Stimulated activated CD8-positive, alpha-beta memory T cell treated with anti-CD3 and anti-CD28 coated beads, Interleukin-7, amount 100 ng/mL, for 48 hours (primary cell): ENCODE results near the gene ANO7.

ENCODE experiments used
- DNase-seq, 2 donors: peaks; one replicate each; pipeline ENCODE4 v3.0.0-alpha.2; 2020; ENCODE audit warnings: low read depth in 1 of 2; ENCODE audit errors: extremely low read depth in 1 of 2

Gene ANO7

DNA sequence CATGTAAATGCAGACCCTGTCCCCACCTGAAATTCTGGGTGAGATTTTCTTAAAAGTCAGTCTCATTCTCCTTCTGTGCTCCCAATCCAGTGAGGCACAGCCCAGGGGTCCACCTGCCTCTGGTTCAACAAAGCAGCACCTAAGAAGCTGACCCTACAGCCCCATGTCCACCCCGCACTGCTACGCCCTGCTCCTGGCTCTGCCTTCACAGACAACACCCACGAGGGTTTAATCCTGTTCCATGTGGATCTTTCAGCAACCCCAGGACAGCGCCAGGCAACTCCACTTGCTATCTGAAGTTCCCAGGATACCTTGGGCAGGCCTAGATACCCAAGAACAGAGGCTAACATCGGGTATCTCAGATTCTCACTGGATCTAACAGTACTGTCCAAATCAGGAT is 82.1 kb downstream of the ANO7 start:
- no peak for DNase-seq

DNA sequence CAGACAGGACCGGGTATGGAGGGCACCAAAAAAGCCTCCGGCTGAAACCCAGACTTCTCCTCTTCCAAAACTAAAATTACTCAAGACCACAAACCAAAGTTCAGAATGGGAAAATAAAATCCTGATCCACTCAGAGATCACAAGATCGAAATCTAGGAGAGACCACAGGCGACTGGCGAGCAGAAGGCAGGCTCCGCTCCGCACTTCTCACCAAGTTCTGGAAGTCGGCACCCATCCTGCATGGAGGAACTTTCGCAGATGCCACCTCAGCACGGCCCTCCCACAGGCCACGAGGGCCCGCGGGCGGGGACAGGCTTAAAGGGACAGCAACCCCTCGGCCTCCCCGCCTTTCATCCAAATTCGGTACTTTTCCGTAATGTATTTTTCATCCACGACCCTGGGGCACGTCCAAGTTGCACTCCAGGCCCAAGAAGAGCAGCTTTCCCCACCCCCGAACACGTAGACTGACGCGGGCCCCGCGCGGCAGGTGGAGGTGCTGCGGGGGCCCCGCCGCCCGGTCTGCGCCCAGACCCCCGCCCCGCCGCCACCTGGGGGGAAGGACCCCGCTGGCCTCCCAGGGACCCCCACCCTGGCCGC is 83.3 kb downstream of the ANO7 start:
- peak; percentile 25 to 39 for DNase-seq

DNA sequence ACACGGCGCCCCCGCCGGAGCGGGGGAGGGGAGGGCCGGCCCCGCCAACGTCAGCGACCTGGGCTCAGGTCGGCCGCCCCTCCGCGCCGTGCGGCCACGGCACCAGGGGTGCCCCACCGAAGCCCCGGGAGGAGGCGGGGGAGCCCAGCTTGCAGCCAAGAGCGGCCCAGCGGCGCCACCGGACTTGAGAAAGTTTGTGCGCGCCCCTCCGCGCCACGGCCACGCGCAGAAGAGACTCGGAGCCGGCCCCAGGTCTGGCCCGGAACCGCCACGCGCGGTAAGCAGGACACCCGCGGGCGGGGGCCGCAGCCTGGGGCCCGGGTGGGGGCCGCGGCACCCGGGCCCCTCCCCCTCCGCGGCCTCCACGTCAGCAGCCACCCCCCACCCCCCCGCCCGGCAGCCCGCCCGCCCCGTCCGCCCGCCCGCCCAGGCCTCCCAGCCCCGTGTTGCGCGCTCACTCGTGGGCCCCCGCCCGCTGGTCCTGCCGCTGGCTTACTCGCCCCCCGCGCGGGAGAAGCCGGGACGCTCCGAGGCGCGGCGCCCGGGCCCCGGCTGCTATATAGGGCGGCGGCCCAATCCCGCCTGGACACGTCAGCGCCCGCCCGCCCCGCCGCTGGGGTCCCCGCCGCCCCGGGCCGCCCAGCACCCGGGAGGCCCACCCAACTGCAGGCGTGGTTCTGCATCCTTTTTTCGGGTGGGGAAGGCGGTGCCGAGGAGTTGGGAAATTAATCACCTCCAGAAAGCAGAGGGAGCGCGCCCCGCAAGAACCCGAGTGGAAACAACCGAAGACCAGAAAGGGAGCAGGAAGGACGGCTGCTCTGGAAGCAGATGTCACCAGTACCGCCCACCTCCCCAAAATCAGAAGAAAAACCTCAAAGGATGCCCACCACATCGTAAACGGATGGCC is 84.1 kb downstream of the ANO7 start:
- DNase-seq, result peak; percentile 32 to 55

DNA sequence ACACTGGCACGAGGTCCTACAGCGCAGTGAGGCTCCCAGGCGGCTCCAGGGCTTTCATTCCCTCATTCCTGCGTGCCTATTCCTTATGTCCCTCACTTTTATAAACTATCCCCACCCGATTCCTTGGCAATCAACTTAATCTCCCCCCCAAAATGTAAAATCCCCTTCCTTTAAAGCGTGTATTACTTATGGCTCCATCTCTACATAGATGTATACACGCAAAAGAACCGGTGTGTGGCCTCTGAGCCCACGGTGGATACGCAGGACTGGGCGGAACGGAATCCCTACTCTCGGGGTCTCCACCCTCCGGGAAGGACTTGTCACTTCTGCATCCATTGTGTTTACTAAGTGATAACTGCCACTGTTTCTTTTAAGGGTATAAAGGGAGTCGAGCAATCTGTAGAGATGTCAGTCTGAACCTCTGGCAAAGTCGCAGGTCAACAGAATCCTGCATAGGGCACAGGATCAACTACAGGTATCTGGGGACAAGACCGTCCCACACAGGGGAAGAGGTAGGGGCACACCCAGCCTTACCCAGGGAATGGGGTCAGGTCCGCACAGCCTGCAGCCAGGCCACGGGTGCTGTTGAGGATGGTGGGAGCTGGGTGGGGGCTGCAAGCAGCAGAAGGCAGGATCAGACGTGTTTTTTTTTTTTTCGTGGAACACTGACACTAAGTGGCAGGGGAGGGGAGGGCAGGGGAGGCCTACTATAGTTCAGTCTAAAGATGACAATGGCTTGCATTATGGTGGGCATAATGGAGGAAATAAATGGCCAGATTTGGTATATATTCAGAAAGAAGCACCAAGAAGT is 84.9 kb downstream of the ANO7 start:
- no peak for DNase-seq

DNA sequence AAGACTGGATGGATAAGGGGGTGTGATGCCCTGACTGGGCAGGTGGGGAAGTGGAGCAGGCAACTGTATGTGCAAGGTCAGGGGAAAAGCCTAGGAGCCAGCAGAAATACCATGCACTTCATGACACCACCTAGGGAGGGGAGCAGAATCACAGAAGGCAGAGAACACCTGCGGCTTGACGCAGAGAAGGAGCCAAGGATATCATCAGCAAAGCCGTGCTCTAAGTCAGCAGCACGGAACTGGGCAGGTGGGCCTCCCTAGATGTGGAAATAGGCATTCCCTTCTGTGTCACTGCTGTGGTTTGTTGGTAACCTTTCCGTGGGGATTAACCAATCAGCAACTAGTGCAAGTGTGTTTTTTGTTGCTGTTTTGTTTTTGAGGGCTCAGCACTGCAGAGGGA is 85.7 kb downstream of the ANO7 start:
- no peak for DNase-seq
